ENCODE measurements around the gene SHOX.

DNA sequence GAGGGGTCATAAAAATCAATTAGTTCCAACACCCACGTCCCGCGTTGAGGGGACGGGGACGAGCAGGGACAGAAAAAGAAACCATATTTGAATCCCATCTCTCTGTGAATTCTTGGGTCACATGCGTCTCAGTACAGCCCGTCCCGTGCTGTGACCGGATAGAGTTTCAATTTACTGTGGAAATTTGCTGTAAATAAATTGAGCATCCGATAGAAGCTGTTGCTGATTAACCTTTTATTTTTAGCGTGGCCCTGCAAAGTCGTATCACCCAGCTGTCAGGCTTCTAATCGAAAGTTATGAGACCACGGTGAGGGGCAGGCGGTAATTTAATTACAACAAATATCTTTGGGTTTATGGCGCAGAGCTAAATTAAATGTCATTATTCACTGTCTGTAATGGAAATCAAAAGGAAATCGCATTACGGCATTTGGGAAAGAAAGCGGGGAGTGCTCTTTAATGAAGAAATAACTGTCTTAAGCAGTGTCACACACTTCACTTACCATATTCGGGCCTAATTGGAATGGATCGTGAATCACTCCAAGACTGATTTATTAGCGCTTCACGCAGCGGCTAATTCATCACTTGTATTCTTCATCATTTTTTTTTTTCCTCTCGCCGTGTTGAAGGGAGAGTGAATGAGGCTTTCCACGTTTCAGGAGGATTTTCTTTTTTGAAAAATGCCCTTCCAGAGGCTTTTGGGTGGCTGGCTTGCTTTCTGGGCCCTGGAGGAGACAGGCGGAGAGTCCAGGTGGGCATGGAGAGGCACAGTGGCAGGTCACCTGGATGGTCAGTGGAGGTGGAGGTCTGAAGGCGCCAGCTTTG lies 7.3 kb downstream of the SHOX start:
- TF ChIP-seq, protein P1, sequence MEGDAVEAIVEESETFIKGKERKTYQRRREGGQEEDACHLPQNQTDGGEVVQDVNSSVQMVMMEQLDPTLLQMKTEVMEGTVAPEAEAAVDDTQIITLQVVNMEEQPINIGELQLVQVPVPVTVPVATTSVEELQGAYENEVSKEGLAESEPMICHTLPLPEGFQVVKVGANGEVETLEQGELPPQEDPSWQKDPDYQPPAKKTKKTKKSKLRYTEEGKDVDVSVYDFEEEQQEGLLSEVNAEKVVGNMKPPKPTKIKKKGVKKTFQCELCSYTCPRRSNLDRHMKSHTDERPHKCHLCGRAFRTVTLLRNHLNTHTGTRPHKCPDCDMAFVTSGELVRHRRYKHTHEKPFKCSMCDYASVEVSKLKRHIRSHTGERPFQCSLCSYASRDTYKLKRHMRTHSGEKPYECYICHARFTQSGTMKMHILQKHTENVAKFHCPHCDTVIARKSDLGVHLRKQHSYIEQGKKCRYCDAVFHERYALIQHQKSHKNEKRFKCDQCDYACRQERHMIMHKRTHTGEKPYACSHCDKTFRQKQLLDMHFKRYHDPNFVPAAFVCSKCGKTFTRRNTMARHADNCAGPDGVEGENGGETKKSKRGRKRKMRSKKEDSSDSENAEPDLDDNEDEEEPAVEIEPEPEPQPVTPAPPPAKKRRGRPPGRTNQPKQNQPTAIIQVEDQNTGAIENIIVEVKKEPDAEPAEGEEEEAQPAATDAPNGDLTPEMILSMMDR (conservative IDR thresholded peaks at IDR 0.05), result no peak
- no peak for TF ChIP-seq EZH2 (IDR thresholded peaks at IDR 0.05; ENCODE audit: low read depth)
